Aorta (tissue), 5 donors: Measurements from ENCODE around the gene GDPD4. TPM values are rescaled to one million over a fixed set of nuclear protein-coding genes. Genes with fewer than 3 reads are reported as not detected.

Experiments
- ATAC-seq: fragments of 200-7000 bp; cut with Tn5 transposase; one replicate; pipeline ENCODE4 v1.9.1; 2022; ENCODE audit warnings: moderate library complexity; ENCODE audit not compliant: low FRiP score
- DNase-seq, 2 donors: peaks; one replicate each; pipeline ENCODE4 v3.0.0-alpha.2; 2020
- H3K27ac ChIP-seq, 2 donors: one replicate each; pipeline ENCODE4 v1.5.1; 2013; ENCODE audit warnings: low read length in 2 of 2, mild to moderate bottlenecking in 2 of 2, moderate library complexity in 2 of 2, control low read depth in 1 of 2, inconsistent platforms in 1 of 2, low read depth in 1 of 2
- H3K27me3 ChIP-seq, 2 donors: one replicate each; pipeline ENCODE4 v1.6.1; 2013; ENCODE audit warnings: control low read depth in 1 of 2, low read length in 1 of 2, mild to moderate bottlenecking in 1 of 2, moderate library complexity in 1 of 2; ENCODE audit not compliant: insufficient read depth in 2 of 2, control insufficient read depth in 1 of 2
- H3K36me3 ChIP-seq, 2 donors: one replicate each; pipeline ENCODE4 v1.6.1; 2013; ENCODE audit warnings: control low read depth in 1 of 2, low read length in 1 of 2, mild to moderate bottlenecking in 1 of 2; ENCODE audit not compliant: insufficient read depth in 2 of 2, control insufficient read depth in 1 of 2
- H3K4me1 ChIP-seq, 2 donors: one replicate each; pipeline ENCODE4 v1.6.1; 2013; ENCODE audit warnings: low read length in 2 of 2, control low read depth in 1 of 2, mild to moderate bottlenecking in 1 of 2, moderate library complexity in 1 of 2; ENCODE audit not compliant: insufficient read depth in 2 of 2, control insufficient read depth in 1 of 2
- H3K4me3 ChIP-seq, 2 donors: one replicate each; pipeline ENCODE4 v1.5.1; 2013; ENCODE audit warnings: low read length in 2 of 2, control low read depth in 1 of 2, mild to moderate bottlenecking in 1 of 2
- H3K9me3 ChIP-seq: one replicate; pipeline ENCODE4 v1.6.1; 2013; ENCODE audit warnings: mild to moderate bottlenecking, low read length; ENCODE audit not compliant: control insufficient read depth
- WGBS, 2 donors: extraction: QIAGEN DNeasy Blood & Tissue Kit; methylation state at CpG; one replicate each; pipeline ENCODE4 v1.1.7; 2013; 5-methylcytosine and 5-hydroxymethylcytosine counted together
- intact Hi-C, 2 donors: fragments of 100-400 bp; cut with DNase I; formaldehyde crosslinking; loops; one replicate each; pipeline versions ENCODE4 v1.14.2 to v1.15.0; 2022
- polyA plus RNA-seq, 2 donors: library from polyadenylated mRNA; stranded (reverse); fragments of 200-250 nt; gene quantifications; one replicate each; pipeline ENCODE4 v1.2.3, GENCODE V29; 2013
- total RNA-seq, 2 donors: library from RNA; stranded (reverse); fragmentation: NEBNext Ultra II Directional; extraction: Animal tissue kit (Norgen Biotek cat#: 25700); gene quantifications; one replicate each; pipeline ENCODE4 v1.2.1, GENCODE V29; 2021
- donor health status: healthy with polysubstance abuse.
- donor health status: Bipolar disorder and iron deficiency.
- donor health status: DM: no; HTN: no; CAD: no.
- donor health status: DM: no; HTN: no; CAD: no.
- donor health status: DM: yes; HTN: yes; CAD: no.

The GDPD4 gene
- total and polyA plus RNA-seq, 4 donors: not detected

GRCh38 chr11:77201370-77201769 lies 100.1 kb downstream of the GDPD4 start:
- DNase-seq (peak in 1 of 2 donors; percentile 68), ATAC-seq (no peak)
- H3K27me3 ChIP-seq: no peaks in the 10 kb centered on the region
- H3K27ac ChIP-seq: no peak overlapping the region
- H3K36me3 ChIP-seq: no peaks in the 10 kb centered on the region
- intact Hi-C loops: no loop called here
- H3K4me3 ChIP-seq: no peak overlapping the region
- H3K4me1 ChIP-seq: no peaks in the 10 kb centered on the region
- WGBS, 2 donors: 93 to 94% methylated on average over 11 of the region's 11 CpGs
- H3K9me3 ChIP-seq: no peaks in the 10 kb centered on the region

- peak; percentile 37 to 73 for DNase-seq
Observed at GRCh38 chr11:77200351-77201268, 100.9 kb downstream of the GDPD4 start.

DNA sequence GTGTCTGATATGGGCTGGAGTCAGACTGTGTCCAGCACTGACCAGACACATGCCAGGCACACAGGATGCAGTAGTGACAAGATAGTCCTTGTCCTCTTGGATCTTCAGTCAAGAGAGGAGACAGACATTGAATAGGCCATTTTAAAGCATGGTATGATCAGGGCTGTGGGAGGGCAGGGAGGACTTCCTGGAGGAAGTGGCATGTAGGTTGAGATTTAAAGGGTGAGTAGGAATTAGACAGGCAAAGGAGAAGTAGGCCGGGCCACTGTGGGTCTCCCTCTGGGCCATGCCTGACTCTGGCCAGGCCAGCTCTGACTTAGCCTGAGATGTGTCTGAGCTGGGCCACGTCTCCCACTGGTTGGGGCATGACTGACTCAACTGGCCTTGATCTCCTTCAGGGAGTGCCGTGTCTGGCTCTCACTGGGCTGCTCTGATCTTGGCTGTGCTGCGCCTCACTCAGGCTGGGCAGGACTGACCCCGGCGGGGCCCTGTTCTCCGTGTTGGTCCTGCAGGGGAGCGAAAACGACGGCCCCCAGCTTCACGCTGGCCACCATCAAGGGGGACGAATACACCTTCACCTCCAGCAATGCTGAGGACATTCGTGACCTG lies 102.2 kb downstream of the GDPD4 start:
- Histone ChIP-seq H3K27me3 (no peaks in the 10 kb centered on the region), H3K9me3 (no peaks in the 10 kb centered on the region), H3K27ac (no peak overlapping the region), H3K4me1 (no peaks in the 10 kb centered on the region), H3K36me3 (no peaks in the 10 kb centered on the region), H3K4me3 (no peak overlapping the region)
- WGBS, 2 donors: 96 to 99% methylated on average over 13 of the region's 13 CpGs
- peak; percentile 26 to 57 for DNase-seq
- ATAC-seq: no peak
- intact Hi-C loops: no loop called here

More at GRCh38 chr11:77200351-77201268, 100.9 kb downstream of the GDPD4 start:
- Histone ChIP-seq H3K4me3 (no peak overlapping the region), H3K27ac (no peak overlapping the region), H3K27me3 (no peaks in the 10 kb centered on the region), H3K9me3 (no peaks in the 10 kb centered on the region), H3K4me1 (no peaks in the 10 kb centered on the region), H3K36me3 (no peaks in the 10 kb centered on the region)
- intact Hi-C loops: no loop called here
- 83 to 85% methylated on average over 12 of the region's 12 CpGs for WGBS, 2 donors
- ATAC-seq: no peak

DNA sequence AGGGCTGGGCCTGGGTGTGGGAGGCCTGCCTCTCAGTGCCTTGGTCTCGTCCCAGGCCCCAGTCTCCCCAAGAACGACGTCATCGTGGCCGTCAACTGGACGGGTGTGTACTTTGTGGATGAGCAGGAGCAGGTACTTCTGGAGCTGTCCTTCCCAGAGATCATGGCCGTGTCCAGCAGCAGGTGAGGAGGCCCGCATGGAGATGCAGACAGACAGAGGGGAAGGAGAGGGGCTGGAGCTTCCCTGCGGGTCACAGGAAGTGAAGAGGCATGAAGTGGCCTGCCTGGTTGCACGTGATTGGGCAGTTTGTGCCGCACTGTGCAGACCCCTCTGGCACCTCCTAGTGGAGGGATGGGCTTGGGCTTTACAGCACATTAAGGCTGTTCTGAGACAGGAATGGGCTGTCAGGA lies 103.0 kb downstream of the GDPD4 start:
- H3K4me1 ChIP-seq: no peaks in the 10 kb centered on the region
- 83 to 85% methylated on average over 11 of the region's 11 CpGs for WGBS, 2 donors
- no peak overlapping the region for H3K4me3 ChIP-seq
- no peaks in the 10 kb centered on the region for H3K9me3 ChIP-seq
- H3K27me3 ChIP-seq: no peaks in the 10 kb centered on the region
- DNase-seq (peak; percentile 31 to 69), ATAC-seq (no peak)
- no peaks in the 10 kb centered on the region for H3K36me3 ChIP-seq
- intact Hi-C loops: no loop called here
- H3K27ac ChIP-seq: no peak overlapping the region

DNA sequence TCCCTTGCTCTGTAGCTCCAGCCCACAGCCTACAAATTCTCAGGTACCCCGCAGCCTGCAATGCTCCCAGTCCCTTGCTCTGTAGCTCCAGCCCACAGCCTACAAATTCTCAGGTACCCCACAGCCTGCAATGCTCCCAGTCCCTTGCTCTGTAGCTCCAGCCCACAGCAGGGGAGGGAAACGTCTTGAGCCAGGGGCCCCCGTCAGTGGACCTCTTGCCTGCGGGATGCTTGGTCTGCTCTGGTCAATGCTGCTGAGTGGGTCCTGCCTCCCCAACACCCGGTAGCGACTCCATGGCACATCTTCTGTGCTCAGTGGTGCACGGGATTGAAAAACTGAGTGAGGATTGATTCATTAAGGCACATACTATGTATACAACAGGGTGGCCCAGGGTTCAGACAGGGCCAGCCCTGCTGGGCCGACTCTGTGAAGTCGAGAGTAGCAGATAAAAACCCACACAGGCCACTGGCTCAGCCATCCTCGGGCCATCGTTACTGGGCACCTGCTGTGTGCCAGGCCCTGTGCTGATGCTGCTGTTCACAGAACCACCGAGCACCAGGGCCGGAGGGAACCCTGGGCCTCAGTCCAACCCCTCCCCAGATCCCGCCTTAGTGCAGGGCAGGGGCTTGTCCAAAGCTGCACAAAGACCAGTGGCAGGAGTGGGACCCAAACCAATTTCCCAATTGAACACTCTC lies 103.7 kb downstream of the GDPD4 start:
- Histone ChIP-seq H3K4me1 (no peaks in the 10 kb centered on the region), H3K27ac (no peak overlapping the region), H3K36me3 (no peaks in the 10 kb centered on the region), H3K9me3 (no peaks in the 10 kb centered on the region), H3K27me3 (no peaks in the 10 kb centered on the region), H3K4me3 (no peak overlapping the region)
- ATAC-seq: no peak
- WGBS, 2 donors: 81 to 85% methylated on average over 14 of the region's 14 CpGs
- intact Hi-C loops: no loop called here
- peak in 1 of 2 donors; percentile 56 for DNase-seq

DNA sequence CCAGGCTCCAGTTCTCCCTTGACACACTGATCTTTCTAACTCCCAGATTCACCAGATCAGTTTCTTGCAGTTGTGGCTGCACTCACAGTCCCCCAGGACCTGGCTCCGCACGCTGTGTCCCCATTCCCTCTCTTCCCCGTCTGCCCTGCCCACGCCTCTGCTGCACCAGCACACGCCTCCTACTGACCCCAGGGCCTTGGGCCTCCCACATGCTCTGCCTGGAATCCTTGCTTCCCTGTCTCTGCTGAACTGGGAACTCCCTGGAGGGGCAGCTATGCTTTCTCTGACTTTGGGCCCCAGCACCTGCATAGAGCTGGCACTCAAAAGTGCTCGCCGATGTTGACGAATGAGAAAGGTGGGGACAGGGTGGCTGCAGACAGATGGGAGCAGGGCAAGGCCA lies 104.5 kb downstream of the GDPD4 start:
- intact Hi-C loops: no loop called here
- ATAC-seq: no peak
- H3K27ac ChIP-seq: no peak overlapping the region
- 86 to 90% methylated on average over 8 of the region's 8 CpGs for WGBS, 2 donors
- DNase-seq: peak in 1 of 2 donors; percentile 30
- H3K9me3 ChIP-seq: no peaks in the 10 kb centered on the region
- H3K36me3 ChIP-seq: no peaks in the 10 kb centered on the region
- H3K4me1 ChIP-seq: no peaks in the 10 kb centered on the region
- H3K4me3 ChIP-seq: no peak overlapping the region
- no peaks in the 10 kb centered on the region for H3K27me3 ChIP-seq

GRCh38 chr11:77195071-77195755 lies 106.3 kb downstream of the GDPD4 start:
- WGBS, 2 donors: 70 to 73% methylated on average over 16 of the region's 16 CpGs
- DNase-seq: peak; percentile 38 to 56
- Histone ChIP-seq H3K4me1 (no peaks in the 10 kb centered on the region), H3K27ac (no peak overlapping the region), H3K4me3 (no peak overlapping the region), H3K9me3 (no peaks in the 10 kb centered on the region), H3K36me3 (no peaks in the 10 kb centered on the region), H3K27me3 (no peaks in the 10 kb centered on the region)
- ATAC-seq: no peak
- intact Hi-C loops: no loop called here
